ENCODE data around the gene FBXW11.
"Not testable (repeated sequence)": the region's sequence is repeated elsewhere in the genome, so short reads cannot be mapped to it uniquely, and the experiment has no call there.

The FBXW11 gene

DNA sequence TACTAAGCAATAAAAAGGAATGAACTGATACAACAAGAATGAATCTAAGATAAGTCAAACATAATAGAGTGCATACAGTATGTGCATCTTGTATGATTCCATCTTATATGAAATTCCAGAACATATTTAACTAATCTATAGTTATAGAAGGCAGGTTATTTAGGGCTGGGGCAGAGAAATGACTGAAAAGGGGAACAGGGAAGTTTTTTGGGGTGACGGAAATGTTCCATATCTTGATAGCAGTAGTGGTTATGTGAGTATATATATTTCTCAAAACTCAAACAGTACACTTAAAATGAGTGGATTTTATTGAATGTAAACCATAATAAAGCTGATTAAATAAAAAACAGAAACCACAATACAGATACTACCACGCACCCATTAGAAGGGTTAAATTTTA lies 24.6 kb downstream of the FBXW11 start:
- DNase-seq (ENCODE audit: low spot score): no peak

GRCh38 chr5:171980792-171981191 lies 25.6 kb downstream of the FBXW11 start:
- DNase-seq (ENCODE audit: low spot score): no peak

GRCh38 chr5:171979606-171980005 lies 26.8 kb downstream of the FBXW11 start:
- no peak for DNase-seq (ENCODE audit: low spot score)

GRCh38 chr5:171978519-171978918 lies 27.9 kb downstream of the FBXW11 start:
- DNase-seq (ENCODE audit: low spot score): no peak

DNA sequence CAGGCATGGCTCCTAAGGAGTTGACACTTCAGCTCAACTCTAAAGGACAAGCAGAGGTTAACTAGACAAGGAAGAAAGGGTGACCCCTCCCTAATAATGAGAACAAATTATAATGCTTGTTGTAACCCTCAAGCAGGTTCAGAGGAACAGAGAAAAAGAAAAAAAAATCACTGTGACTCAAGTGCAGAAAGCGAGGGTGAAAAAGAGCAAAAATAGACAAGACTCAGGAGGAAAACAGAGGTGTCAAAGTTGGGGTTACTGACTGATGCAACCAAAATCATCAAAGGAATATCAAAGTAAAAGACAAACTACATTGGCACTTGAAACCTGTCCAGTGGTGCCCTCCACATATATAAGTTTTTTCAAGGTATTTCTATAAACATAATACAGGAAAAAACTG lies 28.4 kb downstream of the FBXW11 start:
- no peak for DNase-seq (ENCODE audit: low spot score)

GRCh38 chr5:171977244-171977950 lies 29.0 kb downstream of the FBXW11 start:
- not testable (repeated sequence) for DNase-seq (ENCODE audit: low spot score)

GRCh38 chr5:171975877-171976667 lies 30.4 kb downstream of the FBXW11 start:
- no peak for DNase-seq (ENCODE audit: low spot score)

GRCh38 chr5:171975262-171975876 lies 31.1 kb downstream of the FBXW11 start:
- peak; percentile 6 for DNase-seq (ENCODE audit: low spot score)

DNA sequence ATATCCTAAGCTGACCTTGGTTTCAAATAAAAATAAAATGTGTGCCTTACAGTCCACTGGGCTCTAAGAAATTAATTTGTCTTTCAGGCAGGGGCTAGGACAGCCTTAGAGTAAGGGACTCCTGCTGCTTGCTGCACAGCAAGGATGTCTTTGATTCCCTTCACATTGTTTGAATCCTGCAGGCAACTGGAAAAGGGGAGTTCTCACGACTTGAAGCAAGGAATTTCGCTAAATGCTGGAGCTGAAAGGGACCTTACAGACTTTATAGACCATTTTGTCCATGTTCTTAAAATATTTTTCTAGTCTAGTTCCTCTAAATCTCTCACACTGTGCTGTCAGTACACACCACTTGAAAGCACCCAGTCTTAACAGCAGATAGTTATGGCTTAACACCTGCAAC lies 35.6 kb downstream of the FBXW11 start:
- DNase-seq (ENCODE audit: low spot score): no peak

DNA sequence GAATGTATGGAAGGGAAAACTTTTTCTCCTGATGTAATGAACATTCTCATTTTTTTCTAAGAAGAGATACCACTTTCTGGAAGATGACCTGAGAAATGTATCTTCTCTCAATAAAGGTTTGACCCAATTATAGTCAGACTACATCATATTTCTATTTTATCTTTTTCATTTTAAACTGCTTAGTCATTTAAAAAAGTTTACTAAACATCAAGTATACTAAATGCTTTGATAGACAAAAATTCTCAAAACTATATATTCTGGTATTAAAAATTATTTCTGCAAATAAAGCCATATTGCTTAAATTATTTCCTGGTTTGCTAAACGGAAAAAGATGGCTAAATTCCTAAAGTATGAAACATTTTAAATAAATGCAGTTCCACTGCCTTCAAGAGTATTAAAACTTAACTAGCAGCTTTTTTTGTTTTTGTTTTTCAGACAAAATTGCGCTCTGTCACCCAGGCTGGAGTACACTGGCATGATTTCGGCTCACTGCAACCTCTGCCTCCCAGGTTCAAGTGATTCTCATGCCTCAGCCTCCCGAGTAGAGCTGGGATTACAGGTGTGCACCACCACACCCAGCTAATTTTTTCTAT lies 37.1 kb downstream of the FBXW11 start:
- DNase-seq (ENCODE audit: low spot score): no peak

DNA sequence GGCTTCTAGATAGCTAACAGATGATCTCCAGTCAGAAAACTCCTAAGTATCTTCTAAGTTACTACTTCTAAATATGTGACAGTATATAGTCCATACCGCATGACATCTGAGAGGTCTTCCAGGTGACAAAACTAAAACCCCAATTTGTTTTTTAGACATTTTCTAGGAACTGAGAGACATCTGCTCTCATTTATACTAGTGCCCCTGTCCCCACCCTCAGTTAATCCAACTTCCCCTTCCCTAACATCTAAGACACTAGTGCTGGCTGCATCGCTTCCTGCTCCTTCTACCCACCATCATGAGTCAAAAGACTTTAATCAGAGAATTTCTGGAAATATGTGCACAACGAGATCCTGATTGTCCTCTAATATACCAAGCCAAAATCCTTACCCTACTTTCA lies 37.9 kb downstream of the FBXW11 start:
- no peak for DNase-seq (ENCODE audit: low spot score)

DNA sequence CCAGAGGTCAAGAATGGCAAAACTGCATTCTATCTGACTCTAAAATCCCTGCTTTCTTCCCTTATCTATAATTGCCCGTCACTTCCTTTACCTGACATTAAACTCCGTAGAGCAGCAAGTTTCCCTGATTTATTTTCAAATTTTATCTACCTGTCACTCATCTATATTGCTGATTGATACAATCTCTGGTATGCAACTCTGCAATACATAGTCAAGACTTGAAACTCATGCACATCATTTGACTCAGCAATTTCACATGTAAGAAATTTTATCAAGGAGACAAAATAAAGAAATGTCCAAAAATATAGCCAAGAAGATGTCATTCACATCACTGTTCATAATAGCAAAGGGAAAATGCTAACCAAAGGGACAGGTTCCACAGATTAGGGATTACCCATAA lies 39.5 kb downstream of the FBXW11 start:
- no peak for DNase-seq (ENCODE audit: low spot score)

DNA sequence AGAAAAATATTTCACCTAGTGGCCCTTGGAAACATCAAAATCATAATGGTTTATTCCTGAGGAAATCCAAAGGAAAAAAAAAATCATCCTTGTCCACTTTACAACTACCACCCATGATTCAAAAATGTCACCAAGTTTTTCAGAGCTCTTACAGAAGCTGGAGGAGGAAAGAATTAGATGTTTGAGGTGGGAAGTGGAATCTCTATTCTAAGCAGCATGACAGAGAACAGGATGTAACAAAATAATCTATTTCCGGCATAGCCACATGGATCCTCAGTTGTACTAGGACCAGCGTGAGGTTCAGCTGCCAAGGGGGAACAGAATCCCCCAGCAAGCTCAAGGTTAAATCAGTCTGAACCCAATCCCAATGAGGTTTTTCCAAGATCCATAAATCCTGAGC lies 40.2 kb downstream of the FBXW11 start:
- no peak for DNase-seq (ENCODE audit: low spot score)

DNA sequence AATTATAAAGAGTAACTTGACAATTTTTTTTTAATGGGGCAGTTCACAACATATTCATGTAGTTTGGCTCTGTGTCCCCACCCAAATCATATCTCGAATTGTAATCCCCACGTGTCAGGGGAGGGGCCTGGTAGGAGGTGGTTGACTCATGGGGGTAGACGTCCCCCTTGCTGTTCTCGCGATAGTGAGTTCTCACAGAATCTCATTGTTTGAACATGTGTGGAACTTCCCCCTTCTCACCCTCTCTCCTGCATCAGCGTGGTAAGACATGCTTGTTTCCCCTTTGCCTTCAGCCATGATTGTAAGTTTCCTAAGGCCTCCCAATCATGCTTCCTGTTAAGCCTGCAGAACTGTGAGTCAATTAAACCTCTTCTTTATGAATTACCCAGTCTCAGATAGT lies 40.7 kb downstream of the FBXW11 start:
- no peak for DNase-seq (ENCODE audit: low spot score)

DNA sequence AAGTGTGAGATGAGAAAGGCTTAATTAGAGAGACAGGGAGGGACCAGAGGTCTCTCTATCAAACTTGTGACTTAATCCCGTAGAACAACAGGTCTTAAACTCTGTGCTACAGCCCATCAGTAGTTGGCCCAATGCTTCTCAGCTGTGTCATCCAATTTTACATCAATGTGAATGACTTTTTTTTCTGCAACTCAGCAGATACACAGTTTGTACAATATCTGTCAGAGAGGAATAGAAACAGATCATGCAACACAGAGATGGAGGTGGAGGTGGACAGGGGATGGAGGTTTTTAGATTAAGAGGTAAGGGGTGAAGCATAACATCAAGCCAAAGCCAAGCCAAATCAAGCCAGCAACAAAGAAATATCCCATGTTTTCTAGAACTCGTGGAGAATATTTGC lies 43.0 kb downstream of the FBXW11 start:
- no peak for DNase-seq (ENCODE audit: low spot score)

DNA sequence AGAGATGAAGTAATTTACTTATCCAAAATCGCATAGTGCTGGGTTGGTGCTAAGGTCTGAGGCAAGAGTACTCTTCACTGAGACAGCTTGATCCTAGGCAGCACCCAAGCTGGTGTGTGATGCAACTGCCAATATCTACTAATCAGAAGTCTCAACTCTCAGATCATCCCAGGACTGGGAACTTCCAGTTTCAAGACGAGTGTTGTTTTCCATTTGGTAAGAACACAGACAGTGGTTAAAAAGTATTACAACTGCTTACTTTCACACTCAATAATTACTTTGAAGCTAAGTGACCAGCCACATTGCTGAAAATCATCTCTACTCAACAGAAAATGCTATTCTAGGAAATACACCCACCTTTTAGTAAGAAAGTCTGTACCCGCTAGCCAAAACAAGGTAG lies 45.3 kb downstream of the FBXW11 start:
- no peak for DNase-seq (ENCODE audit: low spot score)

DNA sequence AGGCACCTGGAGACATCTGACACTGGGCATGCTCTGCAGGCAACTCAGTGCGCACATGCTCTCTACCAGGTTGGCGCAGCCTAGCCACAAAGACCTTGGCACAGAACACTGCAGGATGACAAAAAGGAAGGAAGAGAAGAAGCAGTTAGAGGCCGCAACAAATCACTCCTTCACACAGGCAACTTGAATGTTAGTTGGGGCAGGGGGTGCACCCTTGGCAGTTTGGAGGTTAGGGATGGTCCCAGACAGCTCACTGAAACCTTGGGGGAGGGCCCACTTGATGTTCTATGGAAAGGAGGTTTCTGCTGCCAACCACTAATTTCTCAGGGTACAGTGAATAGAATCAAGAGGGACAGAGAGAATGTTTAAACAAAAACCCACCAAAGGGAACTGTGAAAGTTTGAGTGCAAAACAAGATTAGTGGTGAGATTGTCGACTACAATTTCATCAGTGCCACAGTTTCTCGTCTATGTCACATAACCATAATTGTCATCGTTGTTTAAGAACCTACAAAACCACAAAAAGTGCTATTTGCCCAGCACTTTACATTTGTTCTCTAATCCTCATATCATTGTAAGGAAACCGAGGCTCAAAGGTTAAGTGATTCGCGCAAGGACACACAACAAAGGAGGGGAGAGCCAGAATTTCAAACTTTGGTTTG lies 48.7 kb downstream of the FBXW11 start:
- DNase-seq (ENCODE audit: low spot score): no peak

GRCh38 chr5:171956887-171957495 lies 49.4 kb downstream of the FBXW11 start:
- DNase-seq (ENCODE audit: low spot score): no peak

DNA sequence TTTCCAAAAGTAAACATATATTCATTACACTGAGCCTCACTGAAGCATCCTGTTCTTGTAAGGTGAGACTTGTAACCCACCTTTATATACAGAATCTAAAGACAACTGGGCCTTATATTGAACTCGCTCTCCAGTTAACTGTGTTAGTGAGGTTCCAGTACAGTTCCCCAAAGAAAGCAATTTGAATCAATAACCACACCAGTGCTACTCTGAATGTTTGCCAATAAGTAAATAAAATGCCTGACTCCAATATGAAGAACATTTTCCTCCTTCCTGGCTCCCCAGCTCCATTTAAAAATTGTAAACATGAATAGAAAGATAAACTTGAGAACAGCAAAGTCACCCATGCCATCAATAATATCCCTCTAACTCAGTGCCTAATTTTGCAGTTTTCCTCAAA lies 50.1 kb downstream of the FBXW11 start:
- no peak for DNase-seq (ENCODE audit: low spot score)

DNA sequence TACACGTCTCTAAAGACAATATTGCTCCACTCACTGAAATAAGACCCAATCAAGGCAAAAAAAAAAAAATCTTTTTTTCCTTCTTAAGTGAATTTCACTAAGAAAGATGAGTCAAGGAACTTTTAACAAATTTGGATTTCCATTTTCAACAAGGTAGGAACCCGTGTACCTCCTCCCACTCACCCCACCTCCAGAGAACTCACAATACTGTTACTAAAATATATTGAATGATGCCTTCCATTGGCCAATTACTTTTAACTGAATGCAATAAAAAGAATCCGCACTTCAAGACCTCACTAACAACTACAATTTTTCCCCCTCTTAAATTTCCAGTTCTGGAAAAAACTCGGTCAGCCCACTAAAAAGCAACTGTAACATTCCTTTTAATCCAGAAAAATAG lies 50.7 kb downstream of the FBXW11 start:
- DNase-seq (ENCODE audit: low spot score): no peak

DNA sequence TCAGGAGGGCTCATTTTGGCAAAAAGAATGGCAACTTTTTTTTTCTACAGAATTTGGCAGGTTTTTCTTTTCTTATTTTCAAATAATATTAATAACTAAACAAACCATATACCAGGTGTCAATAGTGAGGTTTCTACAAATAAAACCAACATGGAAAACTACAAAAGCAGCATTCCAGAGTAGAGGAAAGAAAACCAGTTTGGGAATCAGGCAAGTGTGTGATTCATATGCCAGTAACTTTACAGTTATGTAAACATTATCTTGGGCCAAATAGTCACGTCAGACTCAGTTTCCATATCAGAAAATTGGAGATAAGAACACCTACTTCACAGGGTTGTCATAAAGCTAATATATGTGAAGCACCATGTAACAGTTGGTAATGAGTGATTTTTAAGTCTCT lies 51.7 kb downstream of the FBXW11 start:
- DNase-seq (ENCODE audit: low spot score): peak; percentile 31
